ENCODE data around the gene EQTN. TPM values are rescaled to one million over a fixed set of nuclear protein-coding genes. Genes with fewer than 3 reads are reported as not detected.

EQTN gene
- total RNA-seq, 1 donor from 2014 or later, result not detected

Other genes with a start within 250 kb of the EQTN start
- gene TEK, start 187.9 kb downstream of the EQTN start, total RNA-seq (ENCODE audit: insufficient read depth, low replicate concordance), result 28.6 TPM
- gene IFNK, start 227.1 kb upstream of the EQTN start, total RNA-seq (ENCODE audit: insufficient read depth, low replicate concordance), result 2.4 TPM
- gene MOB3B, start 232.7 kb upstream of the EQTN start, total RNA-seq (ENCODE audit: insufficient read depth, low replicate concordance), result 5.8 TPM